Measurements from ENCODE around the gene KCNK6.
A peak's percentile ranks its signal among the peaks of the same experiment; 100 is the strongest.
"Not testable (repeated sequence)": the region's sequence is repeated elsewhere in the genome, so short reads cannot be mapped to it uniquely, and the experiment has no call there.

Gene KCNK6

GRCh38 chr19:38362076-38362945 lies 42.7 kb downstream of the KCNK6 start:
- DNase-seq (ENCODE audit: low read depth): peak; percentile 40

- DNase-seq (ENCODE audit: low read depth): not testable (repeated sequence)
Measured at GRCh38 chr19:38362946-38363688, 43.5 kb downstream of the KCNK6 start.

- no peak for DNase-seq (ENCODE audit: low read depth)
Measured at GRCh38 chr19:38367041-38367440, 47.4 kb downstream of the KCNK6 start.

GRCh38 chr19:38369584-38369983 lies 49.9 kb downstream of the KCNK6 start:
- no peak for DNase-seq (ENCODE audit: low read depth)

GRCh38 chr19:38370299-38370698 lies 50.7 kb downstream of the KCNK6 start:
- DNase-seq (ENCODE audit: low read depth): no peak

- DNase-seq (ENCODE audit: low read depth): no peak
Measured at GRCh38 chr19:38371081-38371480, 51.4 kb downstream of the KCNK6 start.

- DNase-seq (ENCODE audit: low read depth): no peak
Measured at GRCh38 chr19:38373907-38374331, 54.3 kb downstream of the KCNK6 start.

GRCh38 chr19:38374332-38375097 lies 54.9 kb downstream of the KCNK6 start, which contains the start of gene PSMD8:
Gene PSMD8 (plus strand): TSS chr19:38374571. CDS start chr19:38374602, 31 bp downstream.
- DNase-seq (ENCODE audit: low read depth): peak; percentile 98

- no peak for DNase-seq (ENCODE audit: low read depth)
Measured at GRCh38 chr19:38375098-38375493, 55.5 kb downstream of the KCNK6 start.

GRCh38 chr19:38375748-38376147 lies 56.1 kb downstream of the KCNK6 start:
- DNase-seq (ENCODE audit: low read depth): no peak

GRCh38 chr19:38376576-38376975 lies 56.9 kb downstream of the KCNK6 start:
- no peak for DNase-seq (ENCODE audit: low read depth)

- DNase-seq (ENCODE audit: low read depth): no peak
Measured at GRCh38 chr19:38377052-38377451, 57.4 kb downstream of the KCNK6 start.

GRCh38 chr19:38378866-38379265 lies 59.2 kb downstream of the KCNK6 start:
- no peak for DNase-seq (ENCODE audit: low read depth)

GRCh38 chr19:38381138-38381537 lies 61.5 kb downstream of the KCNK6 start:
- DNase-seq (ENCODE audit: low read depth): no peak

Measured in T follicular helper cell (primary cell).